Neural crest cell (in vitro differentiated cells): Measurements from ENCODE around the gene HVCN1. TPM values are rescaled to one million over a fixed set of nuclear protein-coding genes. Genes with fewer than 3 reads are reported as not detected.
A peak's percentile ranks its signal among the peaks of the same experiment; 100 is the strongest.

Experiments used
- DNase-seq: peaks from one replicate; pipeline ENCODE4 v3.0.0; 2021; ENCODE audit warnings: low read depth, mixed read lengths, low spot score
- H3K27ac Mint-ChIP-seq: one replicate; pipeline ENCODE4 v1.8.0; 2021; ENCODE audit warnings: mild to moderate bottlenecking, mixed read lengths; ENCODE audit not compliant: unreplicated experiment
- H3K27me3 Mint-ChIP-seq: 2 replicates; pipeline ENCODE4 v1.8.0; 2021; ENCODE audit warnings: low read depth, mild to moderate bottlenecking, mixed read lengths
- H3K36me3 Mint-ChIP-seq: 2 replicates; pipeline ENCODE4 v1.8.0; 2021; ENCODE audit warnings: low read depth, mild to moderate bottlenecking, mixed read lengths
- H3K4me1 Mint-ChIP-seq: 2 replicates; pipeline ENCODE4 v1.8.0; 2021; ENCODE audit warnings: mixed read lengths
- H3K4me3 Mint-ChIP-seq: one replicate; pipeline ENCODE4 v1.8.0; 2021; ENCODE audit warnings: mild to moderate bottlenecking, mixed read lengths
- H3K9me3 Mint-ChIP-seq: 2 replicates; pipeline ENCODE4 v1.8.0; 2021; ENCODE audit warnings: mixed read lengths
- CTCF ChIP-seq: fragments of 200-600 bp; sonication (generic); conservative IDR thresholded peaks from 2 replicates; pipeline ENCODE4 v1.5.0; 2021; ENCODE audit warnings: antibody characterized with exemption, mild to moderate bottlenecking
- total RNA-seq: library from RNA; stranded (reverse); gene quantifications from 2 replicates; pipeline ENCODE4 v1.2.1, GENCODE V29; 2021

Gene HVCN1
- total RNA-seq, 1 donor from 2014 or later = 3.8 TPM

GRCh38 chr12:110698171-110698902 lies 9.4 kb upstream of the HVCN1 start:
- Mint-ChIP-seq H3K27ac (peak overlapping the region; percentile 35), H3K36me3 (no peaks in the 10 kb centered on the region), H3K9me3 (no peaks in the 10 kb centered on the region), H3K4me1 (peaks cover 6% of the 10 kb centered on the region), H3K27me3 (no peaks in the 10 kb centered on the region), H3K4me3 (peak overlapping the region; percentile 8)
- no peak for DNase-seq
- TF ChIP-seq CTCF = peak; percentile 69

DNA sequence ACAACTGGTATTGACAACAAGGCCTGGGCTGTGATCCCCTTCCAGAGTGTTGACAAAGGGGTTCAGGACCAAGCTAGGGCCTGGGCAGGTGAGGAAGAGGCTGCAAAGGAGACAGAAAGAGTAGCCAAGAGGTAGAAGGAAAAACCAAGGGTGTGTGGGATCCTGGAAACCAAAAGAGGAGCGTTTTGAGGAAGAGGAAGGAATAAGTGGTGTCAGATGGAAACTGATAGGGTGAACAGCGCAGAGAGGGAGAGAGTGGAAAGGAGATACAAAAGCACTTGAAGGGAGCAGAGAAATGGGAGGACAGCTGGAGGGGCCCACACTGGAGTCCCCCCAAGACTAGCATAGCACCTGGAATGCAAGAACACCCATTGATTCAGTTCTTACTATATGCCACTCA lies 8.3 kb upstream of the HVCN1 start:
- Mint-ChIP-seq H3K4me1 (peaks cover 6% of the 10 kb centered on the region), H3K27ac (no peak overlapping the region), H3K4me3 (no peak overlapping the region), H3K36me3 (no peaks in the 10 kb centered on the region), H3K27me3 (no peaks in the 10 kb centered on the region), H3K9me3 (no peaks in the 10 kb centered on the region)
- DNase-seq = no peak
- no peak for TF ChIP-seq CTCF

- Mint-ChIP-seq H3K27ac (no peak overlapping the region), H3K9me3 (no peaks in the 10 kb centered on the region), H3K36me3 (no peaks in the 10 kb centered on the region), H3K4me3 (no peak overlapping the region), H3K27me3 (no peaks in the 10 kb centered on the region), H3K4me1 (peaks cover 6% of the 10 kb centered on the region)
- no peak for DNase-seq
- TF ChIP-seq CTCF = no peak
Measured at GRCh38 chr12:110696283-110696682, 7.4 kb upstream of the HVCN1 start.

GRCh38 chr12:110694330-110694901 lies 5.5 kb upstream of the HVCN1 start:
- Mint-ChIP-seq H3K27me3 (no peaks in the 10 kb centered on the region), H3K36me3 (no peaks in the 10 kb centered on the region), H3K27ac (peak overlapping the region; percentile 67), H3K4me3 (no peak overlapping the region), H3K9me3 (no peaks in the 10 kb centered on the region), H3K4me1 (peaks cover 15% of the 10 kb centered on the region)
- TF ChIP-seq CTCF = no peak
- no peak for DNase-seq

DNA sequence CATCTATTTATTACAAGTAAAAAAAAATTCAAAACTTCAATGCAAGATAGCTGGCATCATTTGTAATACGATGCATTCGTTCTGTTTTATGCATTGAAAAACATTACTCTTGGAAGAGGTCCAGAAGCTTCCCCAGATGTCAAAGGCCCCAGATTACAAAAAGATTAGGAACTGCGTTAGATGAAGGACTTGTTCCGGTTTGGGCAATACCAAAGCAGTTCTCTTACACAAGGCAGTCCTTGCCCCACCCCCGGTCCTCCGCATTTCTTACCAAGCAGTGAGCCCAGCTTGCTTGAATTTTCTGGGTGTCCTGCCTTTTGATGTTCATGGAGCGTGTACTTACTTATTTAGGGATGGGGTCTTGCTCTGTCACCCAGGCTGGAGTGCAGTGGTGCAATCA lies 4.8 kb upstream of the HVCN1 start:
- DNase-seq = no peak
- Mint-ChIP-seq H3K4me3 (no peak overlapping the region), H3K9me3 (no peaks in the 10 kb centered on the region), H3K4me1 (peaks cover 17% of the 10 kb centered on the region), H3K36me3 (no peaks in the 10 kb centered on the region), H3K27me3 (no peaks in the 10 kb centered on the region), H3K27ac (no peak overlapping the region)
- no peak for TF ChIP-seq CTCF
